K562 (cell line): Measurements from ENCODE around the gene EPB41L2. TPM values are rescaled to one million over a fixed set of nuclear protein-coding genes. Genes with fewer than 3 reads are reported as not detected.

ENCODE experiments used
- ATAC-seq: fragments of 200-7000 bp; cut with Tn5 transposase; 3 replicates; pipeline ENCODE4 v1.9.1; 2020; ENCODE audit warnings: moderate library complexity
- BruUV-seq: library from RNA; stranded (reverse); fragments of 400-500 nt; replicated peaks from 2 replicates; lab custom pipeline; 2021; lab: Mats Ljungman, UMichigan
- CTCF ChIA-PET: fragments of 300-600 bp; formaldehyde crosslinking; extraction: SDS; loops from one replicate; lab custom pipeline; 2021; ENCODE audit warnings: low intra/inter-chr PET ratio; lab: Yijun Ruan, JAX
- POLR2A ChIA-PET: fragments of 300-600, 350-650 bp; sonication (Branson Sonifier 250); formaldehyde crosslinking; extraction: SDS; loops from one replicate; lab custom pipeline; 2021; ENCODE audit warnings: antibody characterized with exemption, inconsistent platforms; lab: Yijun Ruan, JAX
- DNase-seq, 4 experiments: peaks; one replicate each; pipeline versions ENCODE4 v3.0.0 to v3.0.0-alpha.2; 2011 to 2018; ENCODE audit warnings: low spot score in 3 of 4, mixed read lengths in 3 of 4; ENCODE audit errors: extremely low read depth in 1 of 4
- FAIRE-seq: peaks from 2 replicates; lab custom pipeline; 2011; peaks lifted over from hg19 to GRCh38; lab: Jason Lieb, UNC
- H2AFZ ChIP-seq: 2 replicates; pipeline ENCODE4 v1.6.0; 2011; ENCODE audit warnings: low read depth, low read length, control low read depth, inconsistent platforms
- H3K27ac ChIP-seq: fragments of 200-600 bp; 3 replicates; pipeline ENCODE4 v1.8.0; 2011; ENCODE audit warnings: low read depth, mild to moderate bottlenecking, control low read depth, inconsistent platforms, low read length, moderate library complexity, mixed read lengths; ENCODE audit errors: extremely low read depth
- H3K27me3 ChIP-seq, 2 experiments: fragments of 300-600 bp in 1 of 2; 2 replicates in 1 of 2; 3 replicates in 1 of 2; pipeline versions ENCODE4 v1.6.0 to v1.8.0; 2011; ENCODE audit warnings: inconsistent platforms in 2 of 2, low read length in 2 of 2, mild to moderate bottlenecking in 1 of 2, mixed read lengths in 1 of 2, moderate library complexity in 1 of 2; ENCODE audit not compliant: control insufficient read depth in 2 of 2, insufficient read depth in 2 of 2
- H3K36me3 ChIP-seq: fragments of 300-600 bp; 3 replicates; pipeline ENCODE4 v1.8.0; 2011; ENCODE audit warnings: mild to moderate bottlenecking, low read length, inconsistent platforms; ENCODE audit not compliant: control insufficient read depth, insufficient read depth
- H3K4me1 ChIP-seq, 2 experiments: fragments of 200-600 bp in 1 of 2; replicated peaks in 1 of 2; 2 replicates in 1 of 2; 3 replicates in 1 of 2; pipeline versions ENCODE4 v1.5.1 to v1.8.0; 2011; ENCODE audit warnings: inconsistent platforms in 2 of 2, low read length in 2 of 2, mild to moderate bottlenecking in 1 of 2, mixed read lengths in 1 of 2, moderate library complexity in 1 of 2; ENCODE audit not compliant: control insufficient read depth in 2 of 2, insufficient read depth in 2 of 2
- H3K4me2 ChIP-seq: 2 replicates; pipeline ENCODE4 v1.6.1; 2011; ENCODE audit warnings: low read length, control low read depth, inconsistent platforms, mixed read lengths; ENCODE audit not compliant: insufficient read depth
- H3K4me3 ChIP-seq: fragments of 200-600 bp; sonication (generic), shearing (Covaris generic); 2 replicates; pipeline ENCODE4 v1.5.1; 2016; ENCODE audit warnings: control low read depth, inconsistent platforms
- H3K79me2 ChIP-seq: fragments of 200-600 bp; 3 replicates; pipeline ENCODE4 v1.8.0; 2011; ENCODE audit warnings: low read length, inconsistent platforms; ENCODE audit not compliant: control insufficient read depth, insufficient read depth
- H3K9ac ChIP-seq, 2 experiments: 2 replicates each; pipeline versions ENCODE4 v1.6.0 to v1.6.1; 2011; ENCODE audit warnings: low read depth in 2 of 2, low read length in 2 of 2, control low read depth in 1 of 2, inconsistent platforms in 1 of 2, mild to moderate bottlenecking in 1 of 2, mixed read lengths in 1 of 2; ENCODE audit not compliant: insufficient read depth in 1 of 2
- H3K9me1 ChIP-seq: one replicate; pipeline ENCODE4 v1.6.0; 2011; ENCODE audit warnings: inconsistent platforms, mild to moderate bottlenecking, low read length, moderate library complexity; ENCODE audit not compliant: control insufficient read depth, insufficient read depth
- H3K9me3 ChIP-seq: replicated peaks from 2 replicates; pipeline ENCODE4 v1.5.1; 2011; ENCODE audit warnings: low read depth, low read length, inconsistent platforms; ENCODE audit not compliant: control insufficient read depth, insufficient read depth
- H4K20me1 ChIP-seq: replicated peaks from 2 replicates; pipeline ENCODE4 v1.6.1; 2011; ENCODE audit warnings: low read length, inconsistent platforms, mixed read lengths; ENCODE audit not compliant: control insufficient read depth, insufficient read depth
- ELF2 ChIP-seq: fragments of 250-450 bp; sonication (Bioruptor Pico); IDR thresholded peaks from 2 replicates; pipeline ENCODE4 v1.5.0; 2021; ENCODE audit warnings: mild to moderate bottlenecking
- ETV5 ChIP-seq: sonication (generic); formaldehyde crosslinking; IDR thresholded peaks from 2 replicates; pipeline ENCODE4 v1.4.0; 2020; ENCODE audit warnings: low read depth, mild to moderate bottlenecking, missing genetic modification reagents
- NFE2 ChIP-seq: IDR thresholded peaks from 2 replicates; pipeline ENCODE4 v1.6.1; 2014; ENCODE audit warnings: antibody characterized with exemption, low read depth
- REST ChIP-seq, 2 experiments: fragments of 450-650 bp; formaldehyde crosslinking in 1 of 2; IDR thresholded peaks; 2 replicates each; pipeline versions ENCODE4 v1.4.0 to v1.6.1; 2014 to 2020; ENCODE audit warnings: mild to moderate bottlenecking in 2 of 2, borderline replicate concordance in 1 of 2, low read depth in 1 of 2
- SMC3 ChIP-seq: conservative IDR thresholded peaks from 2 replicates; pipeline ENCODE4 v1.6.1; 2011; ENCODE audit warnings: low read depth, low read length, improper control_type of control experiment; ENCODE audit not compliant: insufficient read depth
- TCF7 ChIP-seq: sonication (generic); IDR thresholded peaks from 2 replicates; pipeline ENCODE4 v1.6.1; 2016; ENCODE audit warnings: antibody characterized with exemption, borderline replicate concordance
- ZFP30 ChIP-seq: fragments of 250-450 bp; sonication (Bioruptor Pico); IDR thresholded peaks from 2 replicates; pipeline ENCODE4 v1.8.0; 2022; ENCODE audit warnings: moderate library complexity, mild to moderate bottlenecking, inconsistent platforms, borderline replicate concordance
- ZNF778 ChIP-seq: fragments of 450-650 bp; formaldehyde crosslinking; IDR thresholded peaks from 2 replicates; pipeline ENCODE4 v1.4.0; 2020; ENCODE audit warnings: mild to moderate bottlenecking, moderate library complexity
- ZNF79 ChIP-seq: fragments of 250-450 bp; sonication (Bioruptor Pico); IDR thresholded peaks from 2 replicates; pipeline ENCODE4 v1.4.0; 2020; ENCODE audit warnings: low read depth, mild to moderate bottlenecking, moderate library complexity
- WGBS: fragments of 100-300 bp; shearing (Covaris generic); methylation state at CpG from one replicate; pipeline ENCODE4 v1.1.6; 2016; ENCODE audit warnings: low coverage, mixed read lengths; ENCODE audit not compliant: insufficient coverage; ENCODE audit errors: missing lambda C conversion rate; 5-methylcytosine and 5-hydroxymethylcytosine counted together
- in situ Hi-C: fragments of 300-500 bp; cut with MboI; formaldehyde crosslinking; loops from 4 replicates; pipeline ENCODE4 v1.15.0; 2018; ENCODE audit warnings: inconsistent platforms, mixed read lengths
- intact Hi-C: fragments of 100-400 bp; cut with micrococcal nuclease; formaldehyde crosslinking; loops from 2 replicates; pipeline ENCODE4 v1.14.2; 2022
- polyA plus RNA-seq, 8 experiments: library from polyadenylated mRNA; depleted of rRNA in 4 of 8; stranded (reverse) in 5 of 8; unstranded in 3 of 8; fragments of >200 nt; fragmentation: Nextera tagmentation in 2 of 8; fragmentation: Illumina TruSeq in 1 of 8; extraction: Ambion mirVana in 2 of 8; extraction: Trizol in 1 of 8; gene quantifications; 2 replicates each; pipeline versions ENCODE4 v1.2.1 to v1.2.3, GENCODE V29; 2011 to 2014; ENCODE audit warnings: inconsistent platforms in 1 of 8, missing spikeins in 1 of 8
- total RNA-seq, 7 experiments: library from RNA; depleted of rRNA in 6 of 7; stranded (reverse); fragments of >200 nt in 6 of 7; fragmentation: Illumina TruSeq in 2 of 7; extraction: Trizol in 2 of 7; gene quantifications; 2 replicates each; pipeline versions ENCODE4 v1.2.1 to v1.2.3, GENCODE V29; 2011 to 2021; ENCODE audit warnings: low replicate concordance in 1 of 7
- TF ChIP-seq, protein P1 (sequence below), 2 experiments: IDR thresholded peaks; 2 replicates each; pipeline ENCODE4 v1.6.1; 2011; ENCODE audit warnings: borderline replicate concordance in 1 of 2, control low read depth in 1 of 2, low read depth in 1 of 2, low read length in 1 of 2, mild to moderate bottlenecking in 1 of 2, mixed read lengths in 1 of 2, moderate library complexity in 1 of 2; ENCODE audit not compliant: insufficient read depth in 1 of 2, insufficient read length in 1 of 2, poor library complexity in 1 of 2, severe bottlenecking in 1 of 2; ENCODE audit errors: extremely low read depth in 1 of 2
- TF ChIP-seq, protein P2 (sequence below): fragments of 250-450 bp; sonication (Bioruptor Pico); IDR thresholded peaks from 2 replicates; pipeline ENCODE4 v1.5.1; 2021; ENCODE audit warnings: mild to moderate bottlenecking

EPB41L2 gene
- total and polyA plus RNA-seq, 9 of the 15 experiments (the other 6 are each of a cell fraction or from before 2014, with no cell fraction given), result 5.1 to 53.6 (median 25.0) TPM

DNA sequence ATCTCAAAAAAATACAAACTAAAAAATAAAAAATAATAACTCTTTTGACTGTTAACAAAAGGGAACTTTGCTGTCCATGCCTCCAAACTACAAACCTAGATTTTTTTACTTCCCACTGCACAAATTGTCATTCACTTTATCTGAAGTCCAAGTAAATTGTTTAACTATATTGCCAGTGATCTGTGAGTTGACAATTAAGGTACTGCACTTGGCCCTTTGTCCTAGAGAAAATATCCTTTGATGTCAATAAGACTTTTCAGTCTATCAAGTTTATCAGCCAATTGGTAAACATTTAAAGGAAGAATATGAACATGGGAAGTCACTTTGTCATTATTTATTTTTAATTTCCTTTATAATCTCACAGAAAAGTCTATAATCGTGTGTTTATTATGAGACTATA is 19.3 kb upstream of the EPB41L2 start:
- no peaks in the 10 kb centered on the region for H3K9me3 ChIP-seq
- no peaks in the 10 kb centered on the region for H3K27me3 ChIP-seq
- 27% methylated on average over 1 of the region's 1 CpG for WGBS
- no peak overlapping the region for H3K27ac ChIP-seq
- no peaks in the 10 kb centered on the region for H4K20me1 ChIP-seq
- CTCF ChIA-PET, result interaction anchor here (0.6 kb wide), 1 partner anchor 12 kb away, joined by 3 read pairs; no protein-coding TSS in a partner anchor
- FAIRE-seq (no peak), DNase-seq (no peak), ATAC-seq (no peak)
- in situ Hi-C loops, result no loop called here
- H3K4me3 ChIP-seq, result no peak overlapping the region
- intact Hi-C loops, result no loop called here
- BruUV-seq, result no TSS peak
- H2AFZ ChIP-seq, result no peak overlapping the region
- TF ChIP-seq, protein P1, sequence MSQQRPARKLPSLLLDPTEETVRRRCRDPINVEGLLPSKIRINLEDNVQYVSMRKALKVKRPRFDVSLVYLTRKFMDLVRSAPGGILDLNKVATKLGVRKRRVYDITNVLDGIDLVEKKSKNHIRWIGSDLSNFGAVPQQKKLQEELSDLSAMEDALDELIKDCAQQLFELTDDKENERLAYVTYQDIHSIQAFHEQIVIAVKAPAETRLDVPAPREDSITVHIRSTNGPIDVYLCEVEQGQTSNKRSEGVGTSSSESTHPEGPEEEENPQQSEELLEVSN (IDR thresholded peaks at IDR 0.05; ENCODE audit: borderline replicate concordance in 1 of 2, extremely low read depth in 1 of 2, insufficient read depth in 1 of 2, insufficient read length in 1 of 2, low read depth in 1 of 2, low read length in 1 of 2, poor library complexity in 1 of 2, severe bottlenecking in 1 of 2), result no peak
- TF ChIP-seq TCF7 (no peak), ETV5 (CRISPR knock-in tag) (no peak), ZNF79 (CRISPR knock-in tag) (no peak), ELF2 (no peak), ZNF778 (no peak), ZFP30 (no peak), SMC3 (no peak), NFE2 (no peak), REST (IDR thresholded peaks at IDR 0.05; ENCODE audit: borderline replicate concordance) (no peak), REST (CRISPR knock-in tag; IDR thresholded peaks at IDR 0.05; ENCODE audit: low read depth) (no peak)
- TF ChIP-seq, protein P2, sequence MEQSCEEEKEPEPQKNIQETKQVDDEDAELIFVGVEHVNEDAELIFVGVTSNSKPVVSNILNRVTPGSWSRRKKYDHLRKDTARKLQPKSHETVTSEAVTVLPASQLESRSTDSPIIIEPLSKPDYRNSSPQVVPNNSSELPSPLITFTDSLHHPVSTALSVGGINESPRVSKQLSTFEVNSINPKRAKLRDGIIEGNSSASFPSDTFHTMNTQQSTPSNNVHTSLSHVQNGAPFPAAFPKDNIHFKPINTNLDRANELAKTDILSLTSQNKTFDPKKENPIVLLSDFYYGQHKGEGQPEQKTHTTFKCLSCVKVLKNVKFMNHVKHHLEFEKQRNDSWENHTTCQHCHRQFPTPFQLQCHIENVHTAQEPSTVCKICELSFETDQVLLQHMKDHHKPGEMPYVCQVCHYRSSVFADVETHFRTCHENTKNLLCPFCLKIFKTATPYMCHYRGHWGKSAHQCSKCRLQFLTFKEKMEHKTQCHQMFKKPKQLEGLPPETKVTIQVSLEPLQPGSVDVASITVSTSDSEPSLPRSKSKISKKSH, result no peak
- H3K4me1 ChIP-seq, result no peaks in the 10 kb centered on the region
- no peaks in the 10 kb centered on the region for H3K79me2 ChIP-seq
- H3K36me3 ChIP-seq, result no peaks in the 10 kb centered on the region
- H3K9me1 ChIP-seq, result no peaks in the 10 kb centered on the region
- no peak overlapping the region for H3K4me2 ChIP-seq
- POLR2A ChIA-PET, result no interaction called here
- H3K9ac ChIP-seq, result no peak overlapping the region
